GM20431 (cell line): ENCODE data around the gene CPNE9.

Experiments used
- in situ Hi-C: fragments of 300-500 bp; cut with MseI, MboI; formaldehyde crosslinking; loops from one replicate; pipeline ENCODE4 v1.15.0; 2020; ENCODE audit warnings: low sequenced_read_pairs; ENCODE audit not compliant: unreplicated experiment

The CPNE9 gene

GRCh38 chr3:9713142-9713541 lies 9.5 kb downstream of the CPNE9 start:
- in situ Hi-C loops: no loop called here

- in situ Hi-C loops: no loop called here
These were observed 11.5 kb downstream of the CPNE9 start for GRCh38 chr3:9715136-9715535.

- in situ Hi-C loops: no loop called here
These were observed 12.3 kb downstream of the CPNE9 start for GRCh38 chr3:9715764-9716437.

- in situ Hi-C loops: no loop called here
These were observed 13.3 kb downstream of the CPNE9 start for GRCh38 chr3:9716801-9717555.

GRCh38 chr3:9717563-9717962 lies 13.9 kb downstream of the CPNE9 start:
- in situ Hi-C loops: no loop called here

- in situ Hi-C loops: no loop called here
These were observed 14.5 kb downstream of the CPNE9 start for GRCh38 chr3:9718118-9718517.

- in situ Hi-C loops: no loop called here
These were observed 17.5 kb downstream of the CPNE9 start for GRCh38 chr3:9721015-9721699.

- in situ Hi-C loops: no loop called here
These were observed 18.0 kb downstream of the CPNE9 start for GRCh38 chr3:9721700-9722060.

GRCh38 chr3:9725775-9726515 lies 22.3 kb downstream of the CPNE9 start:
- in situ Hi-C loops: no loop called here

- in situ Hi-C loops: no loop called here
These were observed 23.5 kb downstream of the CPNE9 start for GRCh38 chr3:9727041-9727595.

GRCh38 chr3:9727743-9728142 lies 24.1 kb downstream of the CPNE9 start:
- in situ Hi-C loops: no loop called here

GRCh38 chr3:9729419-9729818 lies 25.8 kb downstream of the CPNE9 start:
- in situ Hi-C loops: no loop called here

GRCh38 chr3:9730657-9731205 lies 27.1 kb downstream of the CPNE9 start:
- in situ Hi-C loops: no loop called here

- in situ Hi-C loops: no loop called here
These were observed 27.8 kb downstream of the CPNE9 start, which contains the start of gene BRPF1 for GRCh38 chr3:9731206-9732079. Gene BRPF1 (plus strand): TSS chr3:9731735. CDS start chr3:9734141, 2,406 bp downstream.

- in situ Hi-C loops: no loop called here
These were observed 28.6 kb downstream of the CPNE9 start for GRCh38 chr3:9732080-9732739.

- in situ Hi-C loops: no loop called here
These were observed 29.1 kb downstream of the CPNE9 start for GRCh38 chr3:9732740-9733115.

GRCh38 chr3:9736831-9737230 lies 33.2 kb downstream of the CPNE9 start:
- in situ Hi-C loops: no loop called here

GRCh38 chr3:9739181-9739580 lies 35.5 kb downstream of the CPNE9 start:
- in situ Hi-C loops: no loop called here
